Esophagus squamous epithelium (tissue), 5 donors: ENCODE measurements around the gene GRIK4. TPM values are rescaled to one million over a fixed set of nuclear protein-coding genes. Genes with fewer than 3 reads are reported as not detected.

Source experiments
- DNase-seq: peaks from one replicate; lab custom pipeline; 2025; lab: John Stamatoyannopoulos, UW
- H3K27ac ChIP-seq, 4 donors: fragments of 200-600 bp; sonication (generic); one replicate each; pipeline ENCODE4 v1.5.1; 2016 to 2019; ENCODE audit warnings: mild to moderate bottlenecking in 1 of 4
- H3K27me3 ChIP-seq, 4 donors: fragments of 200-600 bp; sonication (generic); 1 replicate in 3 of 4; 2 replicates in 1 of 4; pipeline versions ENCODE4 v1.5.1 to v1.6.0; 2017 to 2021; ENCODE audit warnings: antibody characterized with exemption in 1 of 4
- H3K36me3 ChIP-seq, 3 donors: fragments of 200-600 bp; sonication (generic); one replicate each; pipeline ENCODE4 v1.5.1; 2016 to 2019
- H3K4me1 ChIP-seq, 3 donors: fragments of 200-600 bp; sonication (generic); one replicate each; pipeline ENCODE4 v1.5.1; 2017 to 2019
- H3K4me3 ChIP-seq, 4 donors: fragments of 200-600 bp; sonication (generic); 1 replicate in 3 of 4; 2 replicates in 1 of 4; pipeline ENCODE4 v1.5.1; 2016 to 2019; ENCODE audit warnings: mild to moderate bottlenecking in 2 of 4, moderate library complexity in 1 of 4
- H3K9me3 ChIP-seq, 3 donors: fragments of 200-600 bp; sonication (generic); one replicate each; pipeline ENCODE4 v1.5.1; 2016 to 2019
- CTCF ChIP-seq, 6 experiments: fragments of 450-650 bp in 4 of 6; fragments of 200-600 bp in 2 of 6; sonication (generic) in 2 of 6; IDR thresholded peaks; one replicate each; pipeline ENCODE4 v1.5.1; 2016 to 2019; ENCODE audit warnings: antibody characterized with exemption in 6 of 6, mild to moderate bottlenecking in 4 of 6, moderate library complexity in 4 of 6
- POLR2A ChIP-seq, 4 donors: fragments of 450-650 bp; IDR thresholded peaks; one replicate each; pipeline ENCODE4 v1.6.1; 2017; ENCODE audit warnings: antibody characterized with exemption in 4 of 4, mild to moderate bottlenecking in 4 of 4, moderate library complexity in 3 of 4
- WGBS, 2 donors: methylation state at CpG; one replicate each; pipeline ENCODE4 v1.1.5; 2018; 5-methylcytosine and 5-hydroxymethylcytosine counted together
- intact Hi-C: fragments of 100-400 bp; cut with DNase I; formaldehyde crosslinking; loops from one replicate; pipeline ENCODE4 v1.15.0; 2022
- total RNA-seq, 4 donors: library from RNA; depleted of rRNA; stranded (reverse); fragments of >200 nt; gene quantifications; one replicate each; pipeline ENCODE4 v1.1.0, GENCODE V29; 2016
- donor health status: DM: yes; HTN: yes; CAD: no.

GRIK4 gene
- total RNA-seq, 4 donors from 2014 or later: 0.15 to 0.19 TPM; not detected in 2

- H3K9me3 ChIP-seq: no peaks in the 10 kb centered on the region
- TF ChIP-seq CTCF (IDR thresholded peaks at IDR 0.05) (no peak), POLR2A (IDR thresholded peaks at IDR 0.05) (no peak)
- WGBS, 2 donors: 78 to 92% methylated on average over 5 of the region's 5 CpGs
- peaks cover 0 to 4% (median 0%) of the 10 kb centered on the region in 4 donors for H3K27me3 ChIP-seq
- H3K4me3 ChIP-seq: no peak overlapping the region
- intact Hi-C loops: no loop called here
- no peak for DNase-seq
- H3K4me1 ChIP-seq: no peaks in the 10 kb centered on the region
- no peaks in the 10 kb centered on the region for H3K36me3 ChIP-seq
- H3K27ac ChIP-seq: no peak overlapping the region
Observed at GRCh38 chr11:120811731-120812130, 300.2 kb downstream of the GRIK4 start.

- no peak for DNase-seq
- peaks cover 0 to 15% (median 0%) of the 10 kb centered on the region in 4 donors for H3K27me3 ChIP-seq
- H3K36me3 ChIP-seq: no peaks in the 10 kb centered on the region
- H3K27ac ChIP-seq: no peak overlapping the region
- TF ChIP-seq POLR2A (IDR thresholded peaks at IDR 0.05) (no peak), CTCF (IDR thresholded peaks at IDR 0.05) (no peak)
- peaks cover 0 to 5% (median 0%) of the 10 kb centered on the region in 3 donors for H3K4me1 ChIP-seq
- 82 to 86% methylated on average over 18 to 21 of the region's 21 CpGs for WGBS, 2 donors
- no peaks in the 10 kb centered on the region for H3K9me3 ChIP-seq
- intact Hi-C loops: no loop called here
- no peak overlapping the region for H3K4me3 ChIP-seq
Observed at GRCh38 chr11:120814531-120815318, 303.2 kb downstream of the GRIK4 start.

DNA sequence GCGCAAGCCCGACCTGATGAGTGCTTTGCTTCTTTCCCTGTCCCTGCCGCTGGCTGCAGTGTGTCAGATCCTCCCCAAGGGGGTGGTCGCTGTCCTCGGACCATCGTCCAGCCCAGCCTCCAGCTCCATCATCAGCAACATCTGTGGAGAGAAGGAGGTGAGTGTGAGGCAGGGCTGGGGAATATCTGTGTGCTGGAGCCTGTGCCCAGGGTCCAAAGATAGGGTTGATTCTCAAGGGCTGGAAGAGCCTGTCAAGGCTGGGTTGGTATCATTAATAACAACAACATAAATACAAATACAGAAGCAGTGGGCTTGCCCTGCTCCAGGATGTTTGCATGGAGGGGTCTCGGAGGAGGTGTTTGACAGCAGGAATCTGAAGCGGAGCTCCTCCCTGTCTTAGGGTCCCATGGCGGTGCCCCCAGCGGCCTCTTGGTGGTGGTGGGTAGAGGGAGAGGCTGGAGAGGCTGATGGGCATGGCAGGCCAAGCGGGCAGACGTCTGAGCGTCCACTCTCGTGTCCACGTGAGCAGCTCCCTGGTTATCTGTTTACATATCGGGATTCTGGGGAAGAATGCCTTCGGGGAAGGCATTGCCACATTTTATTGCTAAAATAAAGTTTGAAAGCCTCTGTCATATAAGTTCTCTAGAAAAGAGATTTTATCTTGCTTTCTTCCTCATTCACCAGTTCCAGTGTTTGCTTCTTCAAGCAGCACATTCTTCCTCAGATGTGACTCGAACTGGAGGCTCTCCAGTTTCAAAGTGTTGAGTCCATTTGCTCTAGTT lies 304.0 kb downstream of the GRIK4 start:
- 85 to 87% methylated on average over 10 to 18 of the region's 18 CpGs for WGBS, 2 donors
- intact Hi-C loops: no loop called here
- Histone ChIP-seq H3K36me3 (no peaks in the 10 kb centered on the region), H3K27me3 (peaks cover 0 to 21% (median 0%) of the 10 kb centered on the region in 4 donors), H3K9me3 (no peaks in the 10 kb centered on the region), H3K4me1 (peaks cover 0 to 5% (median 0%) of the 10 kb centered on the region in 3 donors), H3K4me3 (no peak overlapping the region), H3K27ac (no peak overlapping the region)
- no peak for DNase-seq
- TF ChIP-seq CTCF (IDR thresholded peaks at IDR 0.05) (no peak), POLR2A (IDR thresholded peaks at IDR 0.05) (no peak)

GRCh38 chr11:120816176-120816575 lies 304.6 kb downstream of the GRIK4 start:
- TF ChIP-seq CTCF (IDR thresholded peaks at IDR 0.05) (no peak), POLR2A (IDR thresholded peaks at IDR 0.05) (no peak)
- no peak for DNase-seq
- Histone ChIP-seq H3K36me3 (no peaks in the 10 kb centered on the region), H3K9me3 (no peaks in the 10 kb centered on the region), H3K4me1 (peaks cover 0 to 5% (median 0%) of the 10 kb centered on the region in 3 donors), H3K27me3 (peaks cover 0 to 25% (median 0%) of the 10 kb centered on the region in 4 donors), H3K4me3 (no peak overlapping the region), H3K27ac (no peak overlapping the region)
- intact Hi-C loops: no loop called here
- 60 to 100% methylated on average over 1 to 2 of the region's 4 CpGs for WGBS, 2 donors

DNA sequence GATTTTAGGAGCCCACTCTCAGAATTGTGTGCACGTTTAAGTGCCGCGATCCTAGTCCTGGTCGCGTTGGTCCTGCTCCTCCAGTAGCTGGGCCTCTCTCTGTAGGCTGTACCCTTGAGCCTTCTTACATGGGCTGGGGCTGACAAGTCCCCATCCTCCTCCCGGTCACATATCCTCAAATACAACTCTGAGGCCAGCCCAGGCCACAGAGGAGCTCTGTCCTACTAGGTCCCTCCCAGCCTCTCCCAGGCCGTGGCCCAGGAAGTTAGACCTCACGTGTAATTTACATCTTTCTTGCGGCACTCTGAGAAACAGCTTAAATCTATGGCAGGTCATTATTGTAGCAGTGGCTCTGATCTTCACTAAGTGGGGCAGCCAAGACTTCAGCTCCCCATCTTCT lies 305.2 kb downstream of the GRIK4 start:
- H3K27ac ChIP-seq: no peak overlapping the region
- no peak overlapping the region for H3K4me3 ChIP-seq
- intact Hi-C loops: no loop called here
- TF ChIP-seq CTCF (IDR thresholded peaks at IDR 0.05): no peak
- TF ChIP-seq POLR2A (IDR thresholded peaks at IDR 0.05): no peak
- no peaks in the 10 kb centered on the region for H3K36me3 ChIP-seq
- WGBS, 2 donors: 84 to 88% methylated on average over 9 of the region's 9 CpGs
- DNase-seq: no peak
- peaks cover 0 to 5% (median 0%) of the 10 kb centered on the region in 3 donors for H3K4me1 ChIP-seq
- H3K9me3 ChIP-seq: no peaks in the 10 kb centered on the region
- H3K27me3 ChIP-seq: peaks cover 0 to 25% (median 0%) of the 10 kb centered on the region in 4 donors
